KOPT-K1 (cell line): ENCODE data around the gene ERGIC1.

Source experiments
- H3K27ac ChIP-seq: fragments of 200-600 bp; sonication (generic); 2 replicates; pipeline ENCODE4 v1.5.1; 2016; ENCODE audit warnings: antibody characterized with exemption, mild to moderate bottlenecking, low read depth, low read length; ENCODE audit not compliant: poor library complexity, severe bottlenecking
- H3K36me3 ChIP-seq: fragments of 200-600 bp; sonication (generic); 2 replicates; pipeline ENCODE4 v1.5.1; 2017; ENCODE audit warnings: antibody characterized with exemption, mild to moderate bottlenecking, low read length, moderate library complexity; ENCODE audit not compliant: insufficient read depth
- H3K9me3 ChIP-seq: fragments of 200-600 bp; sonication (generic); 2 replicates; pipeline ENCODE4 v1.5.1; 2017; ENCODE audit warnings: antibody characterized with exemption, low read length, mild to moderate bottlenecking; ENCODE audit not compliant: insufficient read depth, poor library complexity, severe bottlenecking

The ERGIC1 gene

DNA sequence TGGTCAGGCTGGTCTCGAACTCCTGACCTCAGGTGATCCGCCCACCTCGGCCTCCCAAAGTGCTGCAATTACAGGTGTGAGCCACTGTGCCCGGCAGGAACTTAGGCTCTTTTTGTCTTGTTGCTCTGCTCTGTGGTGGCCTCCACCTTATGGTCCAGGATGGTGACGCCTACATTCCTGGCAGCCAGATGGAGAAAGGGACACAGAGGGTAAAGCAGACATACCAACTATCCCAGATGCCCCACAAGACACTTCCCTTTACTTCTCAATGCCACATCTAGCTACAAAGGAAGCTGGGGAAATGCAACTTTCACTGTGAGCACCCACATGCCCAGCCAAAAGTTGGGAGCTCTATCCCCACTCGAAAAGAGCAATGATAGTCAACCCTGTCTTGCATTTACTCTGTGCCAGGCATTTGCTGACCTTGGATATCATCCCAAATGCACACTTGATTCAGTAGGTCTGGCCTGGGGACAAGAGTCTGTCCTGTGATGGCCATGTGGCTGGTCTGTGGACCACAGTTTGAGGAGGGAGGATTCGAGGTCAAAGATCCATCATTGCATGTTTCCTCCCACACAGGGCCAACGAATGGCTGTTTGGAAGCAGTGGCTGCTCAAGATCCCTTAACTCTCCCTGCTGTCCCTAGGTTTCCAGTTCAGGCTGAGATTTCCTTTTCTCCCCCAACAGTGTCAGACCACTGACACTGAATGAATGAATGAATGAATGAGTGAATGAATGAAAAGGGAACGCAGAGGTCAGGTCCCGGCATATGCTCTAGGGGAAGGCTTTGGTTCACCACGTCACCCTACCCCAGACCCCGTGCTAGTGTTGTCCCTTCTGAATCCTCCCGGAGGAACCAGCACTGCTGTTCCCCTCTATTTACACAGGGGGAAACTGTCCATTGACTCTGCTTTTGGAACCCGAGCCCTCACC, 1.4 kb upstream of the ERGIC1 start:
- H3K9me3 ChIP-seq, result no peaks in the 10 kb centered on the region
- H3K36me3 ChIP-seq, result no peaks in the 10 kb centered on the region
- H3K27ac ChIP-seq, result peak overlapping the region; percentile 91

DNA sequence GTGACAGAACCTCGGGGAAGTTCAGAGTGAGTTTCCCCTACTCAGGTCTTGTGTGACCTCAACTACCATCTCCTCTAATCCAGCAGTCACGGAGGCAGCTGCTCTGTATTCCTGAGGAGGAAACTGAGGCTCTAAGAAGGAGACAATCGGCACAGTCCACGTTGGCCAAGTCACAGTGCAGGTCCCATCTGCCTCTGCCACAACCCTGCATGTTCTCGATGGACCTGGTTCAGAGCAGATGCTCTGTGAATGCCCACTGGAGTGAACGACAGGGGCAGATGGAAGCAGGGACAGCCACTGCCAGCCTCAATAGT, 722 bp upstream of the ERGIC1 start:
- H3K27ac ChIP-seq, result peak overlapping the region; percentile 91

DNA sequence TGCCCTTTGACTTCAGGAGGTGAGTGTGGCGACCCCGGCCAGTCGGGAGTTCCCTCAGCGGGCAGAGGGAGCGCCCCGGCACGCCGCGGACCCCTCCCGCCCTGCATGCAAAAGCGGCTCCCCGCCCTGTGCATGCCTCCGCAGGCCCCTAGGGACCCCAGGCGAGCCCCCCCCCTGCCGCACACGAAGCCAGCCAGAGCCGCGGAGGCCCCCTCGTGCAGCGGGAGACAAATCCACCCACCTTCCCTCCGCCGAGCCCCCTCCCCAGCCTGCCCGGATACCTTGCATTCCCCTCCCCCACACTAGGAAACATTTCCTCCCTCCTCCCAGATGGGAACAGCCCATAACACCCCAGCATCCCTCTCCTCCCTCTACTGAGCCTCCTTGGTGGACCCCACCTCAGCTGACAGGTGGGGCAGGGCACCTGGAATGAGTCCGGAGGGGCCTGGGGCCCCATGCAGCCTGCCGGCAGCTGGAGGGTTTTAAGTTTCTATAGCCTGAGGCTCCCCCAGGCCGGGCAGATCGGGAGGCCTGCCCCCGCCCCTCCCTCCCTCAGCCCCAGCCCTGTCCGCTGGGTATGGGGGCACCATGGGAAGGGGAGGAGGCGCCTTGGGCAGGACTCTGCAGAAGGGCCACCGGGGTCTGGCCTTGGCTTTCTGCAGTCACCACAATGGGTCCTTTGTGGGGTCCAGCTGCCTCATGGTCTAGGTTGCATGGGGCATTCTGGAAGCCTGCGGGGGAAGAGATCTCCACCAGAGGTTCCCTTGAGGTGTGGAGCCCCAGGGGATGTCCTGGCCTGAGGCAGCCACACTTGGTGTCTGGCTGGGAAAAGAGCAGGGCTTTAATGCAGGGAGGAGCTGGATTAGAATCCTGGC, 601 bp downstream of the ERGIC1 start:
- H3K27ac ChIP-seq, result peak overlapping the region; percentile 91
- H3K36me3 ChIP-seq, result peaks cover 8% of the 10 kb centered on the region; the same call in 1 of the 2 replicates
- H3K9me3 ChIP-seq, result no peaks in the 10 kb centered on the region

More for the DNA sequence above, 722 bp upstream of the ERGIC1 start:
- no peaks in the 10 kb centered on the region for H3K9me3 ChIP-seq
- no peaks in the 10 kb centered on the region for H3K36me3 ChIP-seq

DNA sequence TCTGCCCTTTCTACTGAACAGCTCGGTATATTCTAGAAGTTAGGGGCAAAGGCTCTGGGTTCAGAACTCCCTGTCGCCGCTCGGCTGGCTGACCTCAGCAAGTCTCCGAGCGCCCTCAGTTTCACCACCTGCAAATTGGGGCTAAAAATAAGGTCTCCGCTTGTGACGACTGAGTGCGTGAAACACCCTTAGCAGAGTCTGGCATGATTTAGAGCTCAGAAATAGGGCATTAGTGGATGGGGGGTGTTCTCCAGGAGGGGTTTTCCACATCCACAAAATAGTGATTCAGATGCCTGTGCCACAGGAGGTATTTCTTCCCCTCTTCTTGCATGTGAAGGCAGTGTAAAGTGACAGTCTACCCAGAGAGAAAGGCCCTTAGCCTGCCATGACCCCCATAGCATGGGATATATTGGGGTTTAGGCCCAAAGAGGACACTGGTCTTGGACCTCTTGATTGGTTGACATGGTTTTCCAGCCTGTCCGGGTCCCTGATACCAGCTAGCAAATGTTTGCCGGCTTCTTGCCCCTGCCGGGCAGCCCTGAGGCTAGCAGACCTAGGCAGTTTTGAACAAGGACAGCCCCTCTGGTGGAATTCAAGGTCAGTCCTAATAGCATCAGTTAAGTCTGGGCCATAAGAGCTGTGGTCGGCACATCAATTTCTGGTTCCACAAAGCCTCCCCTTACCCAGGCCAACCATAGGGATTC, 1.4 kb downstream of the ERGIC1 start:
- Histone ChIP-seq H3K36me3 (peaks cover 16% of the 10 kb centered on the region), H3K9me3 (no peaks in the 10 kb centered on the region), H3K27ac (peak overlapping the region; percentile 91)

DNA sequence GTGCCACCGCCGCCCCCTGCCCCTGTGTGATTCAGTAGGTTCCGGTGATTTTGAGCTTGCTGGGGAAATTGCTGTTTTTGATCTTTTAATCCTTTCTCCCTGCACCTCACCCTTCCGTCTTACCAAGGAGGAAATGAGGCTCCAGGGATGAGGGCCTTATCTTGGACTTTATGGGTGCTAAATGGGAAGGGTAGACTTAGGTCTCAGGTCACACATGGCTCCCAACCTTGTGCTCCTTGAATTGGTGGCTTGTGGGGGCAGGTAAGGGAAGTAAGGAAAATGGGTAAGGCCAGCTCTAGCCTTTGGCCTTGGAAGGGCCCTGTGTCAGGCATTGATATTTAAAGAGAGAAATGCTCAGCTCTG, 1.9 kb downstream of the ERGIC1 start:
- Histone ChIP-seq H3K27ac (peak overlapping the region; percentile 91), H3K9me3 (no peaks in the 10 kb centered on the region), H3K36me3 (peaks cover 22% of the 10 kb centered on the region)

DNA sequence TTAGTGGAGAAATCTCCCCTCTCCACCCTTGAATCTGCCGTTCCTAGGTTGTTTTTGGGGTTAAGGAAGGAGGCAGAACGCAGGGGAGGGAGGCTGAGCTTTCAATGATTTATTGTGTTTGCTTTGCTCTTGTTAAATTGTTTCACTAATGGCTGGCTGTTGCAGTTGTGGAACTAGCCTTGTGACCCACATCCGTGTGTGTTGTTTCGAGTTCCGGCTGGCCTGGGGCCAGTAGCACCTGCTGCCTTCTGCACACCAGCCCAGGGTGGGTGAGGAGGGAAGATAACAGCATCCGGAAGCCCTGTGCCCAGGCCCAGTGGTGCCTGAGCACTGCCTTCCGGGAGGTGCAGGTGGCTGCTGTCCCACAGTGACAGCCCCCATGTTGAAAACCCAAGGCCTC, 3.6 kb downstream of the ERGIC1 start:
- Histone ChIP-seq H3K36me3 (peaks cover 38% of the 10 kb centered on the region), H3K27ac (peak overlapping the region; percentile 91), H3K9me3 (no peaks in the 10 kb centered on the region)

DNA sequence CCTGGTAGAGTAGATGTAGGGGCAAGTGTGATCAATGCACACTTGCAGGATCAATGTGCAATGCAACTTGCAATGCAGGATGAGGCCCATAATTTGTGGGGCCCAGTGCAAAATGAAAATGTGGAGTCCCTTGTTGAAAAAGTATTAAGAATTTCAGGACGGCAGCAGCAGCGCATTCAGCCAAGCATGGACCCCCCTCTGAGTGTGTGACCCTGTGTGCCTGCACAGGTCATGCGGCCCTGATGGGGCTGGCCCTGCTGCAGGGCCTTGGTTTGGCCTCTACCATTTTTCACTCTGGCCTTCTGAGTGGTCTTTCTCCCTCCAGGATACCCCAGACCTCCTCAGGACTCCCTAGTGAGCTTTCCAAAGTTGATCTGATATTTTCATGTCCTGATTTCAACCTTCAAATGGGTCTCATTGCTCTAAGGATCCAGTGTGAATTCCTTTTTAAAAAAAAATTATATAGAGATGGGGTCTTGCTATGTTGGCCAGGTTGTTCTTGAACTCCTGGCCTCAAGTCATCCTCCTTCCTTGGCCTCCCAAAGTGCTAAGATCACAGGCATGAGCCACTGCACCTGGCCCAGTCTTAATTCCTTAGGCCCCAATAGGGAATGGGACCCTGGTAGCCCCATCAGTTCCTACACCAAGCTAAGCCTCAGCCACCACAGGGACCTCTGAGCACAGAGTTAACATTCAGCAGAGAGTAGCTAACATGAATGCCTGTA, 4.3 kb downstream of the ERGIC1 start:
- H3K36me3 ChIP-seq, result peaks cover 43% of the 10 kb centered on the region
- H3K27ac ChIP-seq, result peak overlapping the region; percentile 91
- no peaks in the 10 kb centered on the region for H3K9me3 ChIP-seq

DNA sequence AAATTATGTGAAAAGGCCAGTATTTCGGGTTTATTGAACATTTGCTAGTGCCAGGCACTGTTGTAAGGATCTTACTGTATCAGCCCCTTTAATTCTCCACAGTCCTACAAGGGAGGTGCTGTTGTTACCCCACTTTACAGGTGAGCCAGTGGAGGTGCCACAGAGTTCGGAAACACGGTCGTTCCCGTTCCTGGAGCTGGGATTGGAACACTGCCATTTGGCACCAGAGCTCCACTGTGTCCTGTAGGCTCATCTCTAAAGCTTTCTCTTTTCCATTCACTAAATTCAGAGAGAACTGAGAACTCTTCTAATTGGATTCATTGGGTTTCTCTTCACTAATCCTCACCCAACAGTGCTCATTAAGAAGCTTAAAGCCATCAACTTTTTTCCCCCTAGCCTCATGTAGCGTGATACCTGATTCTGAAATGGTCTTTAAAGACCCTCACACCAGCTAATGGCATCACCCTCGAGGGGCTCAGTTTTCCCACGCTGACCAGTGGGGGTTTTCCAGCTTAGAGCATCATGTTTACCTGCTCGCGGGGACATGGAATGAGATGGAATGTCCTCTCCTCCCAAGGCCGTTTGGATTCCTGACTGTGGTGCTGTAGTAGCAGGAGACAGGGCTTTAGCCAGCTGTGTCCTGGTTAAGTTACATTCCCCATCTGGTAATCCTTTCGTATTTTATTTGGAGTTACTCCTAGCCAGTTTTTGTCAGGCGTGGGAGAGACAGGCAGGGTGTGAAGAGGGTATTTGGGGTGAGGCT, 5.8 kb downstream of the ERGIC1 start:
- Histone ChIP-seq H3K9me3 (no peaks in the 10 kb centered on the region), H3K27ac (peak overlapping the region; percentile 20), H3K36me3 (peaks cover 59% of the 10 kb centered on the region)

DNA sequence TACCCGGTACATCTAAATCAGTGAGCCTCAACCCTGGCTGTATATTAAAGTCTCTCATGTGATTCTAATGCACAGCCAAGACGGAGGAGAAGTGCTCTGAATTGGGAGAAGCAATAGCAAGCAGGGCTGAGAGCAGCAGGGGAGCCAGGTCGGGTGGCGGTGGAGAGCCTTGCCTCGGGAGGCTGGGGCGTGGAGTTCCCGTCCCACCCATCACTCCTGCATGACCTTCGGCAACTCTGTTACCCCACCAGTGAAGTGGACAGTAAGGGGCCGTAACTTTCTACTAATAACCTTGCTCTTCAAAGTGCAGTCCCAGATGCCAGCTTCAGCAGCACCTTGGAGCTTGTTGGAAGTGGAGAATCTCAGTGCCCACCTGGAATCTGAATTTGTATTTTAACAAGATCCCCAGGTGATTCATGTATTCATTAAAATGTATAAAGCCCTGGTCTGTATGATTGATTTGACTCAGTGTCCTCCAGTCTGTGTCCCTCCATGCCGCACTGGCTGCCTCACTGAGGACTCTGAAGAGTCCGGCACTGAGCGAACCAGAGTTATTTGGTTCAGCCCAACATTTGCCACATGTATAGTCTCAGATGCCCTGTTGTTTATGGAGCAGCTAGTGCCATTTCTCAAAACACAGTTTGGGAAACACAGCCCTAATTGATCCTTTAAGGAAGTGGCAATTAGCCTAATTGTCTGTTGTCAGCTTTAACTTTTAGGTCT, 6.5 kb downstream of the ERGIC1 start:
- Histone ChIP-seq H3K27ac (peak overlapping the region; percentile 20), H3K36me3 (peaks cover 66% of the 10 kb centered on the region)

DNA sequence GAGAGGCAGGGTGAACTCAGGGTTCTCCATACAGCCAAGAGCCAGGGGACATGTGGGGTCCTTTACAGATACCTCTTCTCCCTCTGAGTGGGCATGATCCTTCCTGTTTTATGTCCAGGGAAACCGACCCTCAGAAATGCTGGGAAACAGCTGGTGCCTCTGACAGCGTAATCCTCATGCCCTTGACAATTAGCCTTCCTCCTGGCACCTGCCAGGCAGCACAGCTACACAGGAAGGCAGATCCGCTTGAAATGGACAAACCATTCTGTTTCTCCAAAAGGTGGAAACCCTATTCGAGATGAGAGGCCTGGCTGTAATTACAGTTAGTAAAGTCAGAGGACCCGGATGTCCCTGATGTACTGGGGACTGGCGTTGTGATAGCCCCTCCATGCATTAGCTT, 7.2 kb downstream of the ERGIC1 start:
- Histone ChIP-seq H3K36me3 (peaks cover 73% of the 10 kb centered on the region), H3K9me3 (no peaks in the 10 kb centered on the region), H3K27ac (peak overlapping the region; percentile 20)

More for the DNA sequence above, 6.5 kb downstream of the ERGIC1 start:
- no peaks in the 10 kb centered on the region for H3K9me3 ChIP-seq

DNA sequence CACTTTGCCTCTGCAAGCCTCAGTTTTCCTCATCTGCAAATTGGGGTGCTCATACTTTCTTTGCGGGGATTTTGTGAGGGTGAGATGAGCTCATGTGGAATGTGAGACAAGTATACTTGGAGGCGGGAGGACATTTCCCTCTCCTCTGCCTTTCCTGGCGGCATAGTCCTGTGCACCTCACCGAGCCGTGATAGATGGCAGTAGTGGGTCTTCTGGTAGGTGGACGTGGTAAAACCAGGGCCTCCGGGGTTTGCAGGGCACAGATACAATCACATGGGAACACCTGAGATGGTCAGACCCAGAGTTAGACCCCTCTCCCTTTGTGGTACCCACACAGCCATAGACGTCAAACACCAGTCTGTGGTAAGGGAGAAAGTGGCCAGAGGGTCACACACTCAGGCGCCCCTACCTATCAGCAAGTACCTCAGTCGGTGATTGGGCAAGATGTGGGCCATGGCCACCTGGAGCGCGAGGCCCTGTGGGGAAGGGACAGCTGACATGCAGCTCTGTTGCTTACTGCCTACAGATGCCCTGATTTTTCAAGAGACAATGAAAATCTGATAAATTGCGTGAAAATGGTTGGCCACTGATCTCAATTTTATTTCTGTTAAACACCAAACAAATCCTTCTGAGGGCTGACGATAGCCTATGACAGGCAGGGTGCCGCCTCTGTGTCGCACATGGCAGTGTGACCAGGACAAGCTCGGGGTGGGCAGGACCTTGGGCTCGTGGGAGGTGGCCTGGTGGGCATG, 9.9 kb downstream of the ERGIC1 start:
- Histone ChIP-seq H3K27ac (no peak overlapping the region), H3K36me3 (peaks cover 81% of the 10 kb centered on the region), H3K9me3 (no peaks in the 10 kb centered on the region)

DNA sequence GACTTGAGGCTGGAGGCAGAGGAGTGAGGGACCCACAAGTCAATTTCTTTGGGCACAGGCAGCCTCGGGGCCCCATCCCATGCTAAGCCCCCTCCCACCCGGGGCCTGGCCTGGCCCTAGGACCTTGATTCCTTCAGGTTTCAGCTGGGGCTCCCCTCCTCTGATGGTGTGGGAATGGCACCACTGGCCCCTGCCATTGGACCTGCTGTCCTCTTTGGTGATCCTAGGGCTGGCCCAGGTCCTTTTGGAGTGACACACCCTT, 10.5 kb downstream of the ERGIC1 start:
- Histone ChIP-seq H3K9me3 (no peaks in the 10 kb centered on the region), H3K36me3 (peaks cover 83% of the 10 kb centered on the region), H3K27ac (no peak overlapping the region)

DNA sequence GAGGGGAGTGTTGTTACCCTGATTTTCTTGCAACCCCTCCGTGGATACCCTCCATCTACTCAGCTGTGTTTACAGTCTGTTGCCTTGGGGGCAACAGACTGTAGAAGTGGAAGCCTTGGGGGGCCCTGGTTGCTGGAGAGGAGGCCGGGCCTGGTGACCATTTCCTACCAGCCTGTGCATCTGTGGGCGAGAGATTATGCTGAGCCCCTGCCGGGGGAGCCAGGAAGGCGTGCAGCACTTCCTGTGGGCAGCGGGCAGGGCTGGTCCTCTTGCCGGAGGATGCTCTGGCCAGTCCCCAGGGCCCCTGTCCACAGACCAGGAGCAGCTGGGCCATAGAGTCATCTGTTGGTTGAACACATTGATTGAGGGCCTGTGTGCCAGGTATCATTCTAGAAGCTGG, 11.1 kb downstream of the ERGIC1 start:
- no peak overlapping the region for H3K27ac ChIP-seq
- H3K9me3 ChIP-seq, result no peaks in the 10 kb centered on the region
- H3K36me3 ChIP-seq, result peaks cover 79% of the 10 kb centered on the region
